ENCODE measurements around the gene AGBL1.

- TF ChIP-seq CTCF (IDR thresholded peaks at IDR 0.05) (no peak), POLR2A (IDR thresholded peaks at IDR 0.05) (no peak)
Measured at GRCh38 chr15:86295511-86295910, 215.8 kb downstream of the AGBL1 start.

All from heart left ventricle (tissue), 13 donors.